CD4-positive, alpha-beta T cell treated with Interleukin-17A for 4 hours (primary cell): ENCODE results near the gene IL17REL.
"Not testable (repeated sequence)": the region's sequence is repeated elsewhere in the genome, so short reads cannot be mapped to it uniquely, and the experiment has no call there.

Experiments used
- DNase-seq: peaks from one replicate; pipeline ENCODE4 v3.0.0-alpha.2; 2020; ENCODE audit warnings: mixed read lengths

The IL17REL gene

GRCh38 chr22:49983148-49984042, 29.2 kb downstream of the IL17REL start:
- DNase-seq, result peak; percentile 69

DNA sequence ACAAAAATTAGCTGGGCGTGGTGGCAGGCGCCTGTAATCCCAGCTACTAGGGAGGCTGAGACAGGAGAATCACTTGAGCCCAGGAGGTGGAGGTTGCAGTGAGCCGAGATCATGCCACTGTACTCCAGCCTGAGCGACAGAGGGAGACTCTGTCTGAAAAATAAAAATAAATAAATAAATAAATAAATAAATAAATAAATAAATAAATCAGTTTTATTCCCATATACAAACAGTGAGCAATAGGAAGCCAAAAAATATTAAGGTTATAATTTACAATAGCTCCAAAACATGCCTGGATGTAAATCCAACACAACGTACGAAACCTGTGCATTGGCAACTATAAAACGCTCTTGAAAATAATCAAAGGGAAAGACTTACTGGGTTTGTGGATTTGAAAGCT, 30.8 kb downstream of the IL17REL start:
- DNase-seq, result not testable (repeated sequence)

- DNase-seq, result peak; percentile 50
Measured at GRCh38 chr22:49979587-49980264, 32.8 kb downstream of the IL17REL start.

- no peak for DNase-seq
Measured at GRCh38 chr22:49977578-49977977, 35.0 kb downstream of the IL17REL start.

GRCh38 chr22:49976439-49977175, 36.0 kb downstream of the IL17REL start:
- DNase-seq, result peak; percentile 49

DNA sequence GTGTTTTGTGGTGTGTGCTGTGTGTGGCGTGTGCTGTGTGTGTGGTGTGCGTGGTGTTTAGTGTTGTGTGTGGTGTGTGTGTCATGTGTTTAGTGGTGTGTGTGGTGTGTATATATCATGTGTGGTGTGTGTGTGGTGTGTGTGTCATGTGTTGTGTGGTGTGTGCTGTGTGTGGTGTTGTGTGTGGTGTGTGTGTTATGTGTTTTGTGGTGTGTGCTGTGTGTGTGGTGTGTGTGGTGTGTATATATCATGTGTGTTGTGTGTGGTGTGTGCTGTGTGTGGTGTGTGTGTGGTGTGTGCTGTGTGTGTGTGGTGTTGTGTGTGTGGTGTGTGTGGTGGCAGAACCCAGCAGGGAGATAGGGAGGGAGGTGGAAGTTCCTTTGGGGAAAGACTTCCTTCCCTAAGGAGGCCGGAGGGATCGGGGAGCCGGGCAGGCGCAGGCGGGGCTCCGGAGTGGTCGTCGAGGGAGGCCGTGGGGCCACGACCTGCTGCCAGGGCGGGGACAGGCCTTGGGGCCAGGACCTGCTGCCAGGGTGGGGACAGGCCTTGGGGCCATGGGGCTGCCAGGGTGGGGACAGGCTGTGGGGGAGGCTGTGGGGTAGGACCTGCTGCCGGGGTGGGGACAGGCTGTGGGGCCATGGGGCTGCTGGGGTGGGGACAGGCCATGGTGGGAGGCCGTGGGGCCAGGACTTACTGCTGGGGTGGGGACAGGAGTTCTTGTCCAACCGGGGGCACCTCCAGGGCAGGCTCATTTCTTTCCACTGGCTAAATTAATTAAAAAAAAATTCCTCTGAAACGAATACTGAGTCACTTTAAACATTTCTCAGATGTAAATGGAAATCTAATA, 36.8 kb downstream of the IL17REL start:
- peak; percentile 11 for DNase-seq

GRCh38 chr22:49973018-49973961, 39.3 kb downstream of the IL17REL start:
- DNase-seq, result peak; percentile 2

- peak; percentile 3 for DNase-seq
Measured at GRCh38 chr22:49972163-49973017, 40.2 kb downstream of the IL17REL start.

- DNase-seq, result no peak
Measured at GRCh38 chr22:49971232-49972162, 41.1 kb downstream of the IL17REL start.

- peak; percentile 98 for DNase-seq
Measured at GRCh38 chr22:49970528-49971231, 41.9 kb downstream of the IL17REL start.

GRCh38 chr22:49969751-49970527, 42.6 kb downstream of the IL17REL start:
- no peak for DNase-seq

DNA sequence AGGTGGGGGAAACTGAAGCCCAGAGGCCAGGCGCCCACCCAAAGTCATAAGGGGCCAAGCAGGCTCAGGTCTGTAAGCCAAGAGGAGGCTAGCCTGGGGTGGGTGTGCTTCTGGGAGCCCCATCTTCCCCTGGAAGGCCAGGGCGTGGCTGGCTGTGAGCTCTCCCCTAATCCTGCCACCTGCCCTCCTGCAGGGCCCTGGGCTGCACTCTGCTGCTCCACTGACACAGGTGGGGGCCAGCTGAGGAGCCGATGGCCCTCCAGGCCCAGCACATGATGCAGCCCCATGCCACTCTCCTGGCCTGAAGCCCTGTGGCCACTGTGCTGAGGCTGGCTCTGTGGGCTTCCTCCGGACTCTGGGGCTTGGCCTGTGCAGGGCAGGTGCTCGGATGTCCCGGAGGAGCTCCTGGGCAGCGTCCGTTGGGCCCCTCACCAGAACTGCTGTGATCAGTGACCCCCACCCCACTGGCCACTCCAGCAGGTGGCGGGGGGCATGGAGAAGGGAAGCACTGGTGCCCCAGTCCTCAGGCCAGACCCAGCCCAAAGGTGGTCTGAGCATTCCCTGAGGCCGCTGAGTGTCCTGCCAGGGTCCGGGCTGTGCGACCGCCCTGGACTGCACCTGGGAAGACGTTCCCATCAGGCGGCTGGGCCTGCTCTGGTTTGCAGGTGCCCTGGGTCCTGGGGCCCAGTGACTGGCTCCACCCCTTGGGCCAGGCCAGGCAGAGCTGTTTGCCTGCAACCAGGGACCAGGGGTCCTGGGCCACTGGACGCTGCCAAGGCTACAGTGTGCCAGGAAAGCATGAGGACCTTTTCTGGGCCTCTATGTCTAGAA, 43.5 kb downstream of the IL17REL start:
- no peak for DNase-seq

DNA sequence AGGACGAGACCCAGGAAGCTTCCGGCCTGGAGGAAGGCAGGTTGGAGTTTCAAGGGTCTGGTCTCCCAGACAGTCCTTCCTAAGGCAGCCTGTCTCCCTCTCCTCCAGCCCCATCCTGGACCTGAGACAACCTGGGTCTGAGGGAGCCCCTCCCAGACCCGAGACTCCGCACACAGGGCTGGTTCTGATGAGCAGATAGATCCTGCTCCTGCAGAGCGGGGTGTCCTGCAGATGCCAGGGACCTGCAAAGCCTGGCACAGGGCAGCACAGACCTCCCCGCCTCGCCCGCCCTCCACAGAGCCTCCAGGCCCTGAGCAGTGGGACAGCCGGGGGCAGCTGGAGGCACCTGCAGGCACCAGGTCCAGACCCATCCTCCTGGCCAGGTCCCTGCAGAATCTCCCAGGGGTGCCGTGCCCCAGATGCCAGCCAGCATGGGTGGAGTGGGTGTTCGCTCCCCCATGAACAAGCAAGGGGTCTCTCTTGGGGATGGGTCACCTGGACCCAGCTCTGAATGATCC, 44.2 kb downstream of the IL17REL start:
- DNase-seq, result no peak

GRCh38 chr22:49967706-49968208, 44.8 kb downstream of the IL17REL start:
- no peak for DNase-seq

- no peak for DNase-seq
Measured at GRCh38 chr22:49966774-49967705, 45.5 kb downstream of the IL17REL start.
